A673 (cell line): Measurements from ENCODE around the gene PPP1R14D. TPM values are rescaled to one million over a fixed set of nuclear protein-coding genes. Genes with fewer than 3 reads are reported as not detected.
A peak's percentile ranks its signal among the peaks of the same experiment; 100 is the strongest.

Experiments
- BruUV-seq: library from RNA; stranded (reverse); fragments of 400-500 nt; replicated peaks from 2 replicates; lab custom pipeline; 2021; lab: Mats Ljungman, UMichigan
- CTCF ChIA-PET: fragments of 300-600 bp; sonication (Branson Sonifier 250); formaldehyde crosslinking; loops from one replicate; lab custom pipeline; 2022; ENCODE audit warnings: antibody characterized with exemption; lab: Charles Lee
- POLR2A ChIA-PET: fragments of 300-600 bp; sonication (Branson Sonifier 250); formaldehyde crosslinking; loops from one replicate; lab custom pipeline; 2022; ENCODE audit warnings: antibody characterized with exemption; ENCODE audit not compliant: low non-redundant PET; lab: Charles Lee
- DNase-seq: peaks from one replicate; pipeline ENCODE4 v3.0.0-alpha.2; 2015; ENCODE audit warnings: low spot score
- H3K27ac ChIP-seq: fragments of 200-600 bp; sonication (generic); 2 replicates; pipeline ENCODE4 v1.5.1; 2016; ENCODE audit warnings: mixed run types, low read depth, mild to moderate bottlenecking, mixed read lengths, antibody characterized with exemption, low read length; ENCODE audit not compliant: poor library complexity, severe bottlenecking
- H3K27me3 ChIP-seq: fragments of 200-600 bp; sonication (generic); replicated peaks from 2 replicates; pipeline ENCODE4 v1.6.1; 2017; ENCODE audit warnings: mixed run types, low read depth, mild to moderate bottlenecking, mixed read lengths, antibody characterized with exemption, low read length; ENCODE audit not compliant: insufficient read depth, poor library complexity
- H3K36me3 ChIP-seq: fragments of 200-600 bp; sonication (generic); 2 replicates; pipeline ENCODE4 v1.6.1; 2016; ENCODE audit warnings: mixed run types, mild to moderate bottlenecking, mixed read lengths, antibody characterized with exemption, low read length; ENCODE audit not compliant: insufficient read depth, poor library complexity, severe bottlenecking
- H3K4me1 ChIP-seq: fragments of 200-600 bp; sonication (generic); 2 replicates; pipeline ENCODE4 v1.6.1; 2017; ENCODE audit warnings: mixed run types, mild to moderate bottlenecking, mixed read lengths, antibody characterized with exemption, low read length; ENCODE audit not compliant: insufficient read depth, poor library complexity, severe bottlenecking
- H3K4me3 ChIP-seq: fragments of 200-600 bp; sonication (generic); 2 replicates; pipeline ENCODE4 v1.5.1; 2016; ENCODE audit warnings: low read depth, mixed run types, mild to moderate bottlenecking, mixed read lengths, low read length; ENCODE audit not compliant: poor library complexity, severe bottlenecking
- H3K9me3 ChIP-seq: fragments of 200-600 bp; sonication (generic); 2 replicates; pipeline ENCODE4 v1.6.1; 2016; ENCODE audit warnings: mixed run types, low read depth, mild to moderate bottlenecking, mixed read lengths, antibody characterized with exemption, low read length; ENCODE audit not compliant: poor library complexity, severe bottlenecking
- EZH2 ChIP-seq: fragments of 200-600 bp; sonication (generic); IDR thresholded peaks from 2 replicates; pipeline ENCODE4 v1.6.1; 2017; ENCODE audit warnings: borderline replicate concordance, low read depth, mild to moderate bottlenecking, mixed read lengths, antibody characterized with exemption, low read length; ENCODE audit not compliant: poor library complexity, severe bottlenecking
- intact Hi-C: fragments of 100-400 bp; cut with micrococcal nuclease; formaldehyde crosslinking; loops from one replicate; pipeline ENCODE4 v1.10.0; 2022; ENCODE audit not compliant: unreplicated experiment
- total RNA-seq: library from RNA; stranded (reverse); gene quantifications from 2 replicates; pipeline ENCODE4 v1.2.3, GENCODE V29; 2021
- TF ChIP-seq, protein P1 (sequence below): fragments of 300-800, 200-600 bp; sonication (generic); conservative IDR thresholded peaks from 2 replicates; pipeline ENCODE4 v1.5.1; 2017; ENCODE audit warnings: low read depth, mild to moderate bottlenecking, antibody characterized with exemption, low read length, moderate library complexity, mixed read lengths

Gene PPP1R14D
- total RNA-seq, 1 experiment from 2014 or later = not detected

DNA sequence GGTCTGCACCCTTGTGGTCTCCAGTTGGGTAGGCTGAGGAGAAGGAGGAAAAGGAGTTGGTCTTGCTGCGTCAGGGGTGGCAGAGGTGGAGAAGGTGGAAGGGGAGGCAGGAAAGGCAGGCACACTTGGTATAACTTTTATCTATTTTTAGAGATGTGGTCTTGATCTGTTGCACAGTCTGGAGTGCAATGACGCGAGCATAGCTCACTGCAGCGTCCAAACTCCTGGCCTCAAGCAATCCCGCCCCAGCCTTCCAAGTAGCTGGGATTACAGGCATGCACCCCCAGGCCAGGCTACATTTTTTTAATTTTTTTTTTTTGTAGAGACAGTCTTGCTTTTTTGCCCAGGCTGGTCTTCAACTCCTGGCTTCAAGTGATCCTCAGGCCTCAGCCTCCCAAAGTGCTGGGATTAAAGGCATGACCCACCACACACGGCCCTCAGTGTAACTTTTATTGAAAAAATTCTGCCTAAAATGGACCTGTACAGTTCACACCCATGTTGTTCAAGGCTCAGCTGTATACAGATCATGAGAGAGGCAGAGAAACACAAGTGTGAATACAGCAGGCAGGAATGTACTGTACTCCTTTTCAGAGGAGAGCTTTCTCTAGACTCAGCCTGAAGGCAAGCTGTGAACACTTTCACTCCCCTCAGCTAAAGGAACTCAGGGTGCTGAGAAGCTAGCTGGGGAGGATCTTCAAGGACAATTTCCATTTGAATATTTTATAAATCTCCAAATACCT is 47.7 kb upstream of the PPP1R14D start:
- ChIA-PET POLR2A (no interaction called here), CTCF (interaction anchor here (0.5 to 3.6 kb wide), 5 partner anchors 17 to 287 kb away, joined by 3 to 23 read pairs (median 4); partner anchors contain the start of gene VPS18)
- peaks cover 4% of the 10 kb centered on the region for H3K4me1 ChIP-seq
- DNase-seq = no peak
- H3K27me3 ChIP-seq = no peaks in the 10 kb centered on the region
- BruUV-seq = no TSS peak
- no peaks in the 10 kb centered on the region for H3K36me3 ChIP-seq
- no peak for TF ChIP-seq EZH2
- TF ChIP-seq, protein P1, sequence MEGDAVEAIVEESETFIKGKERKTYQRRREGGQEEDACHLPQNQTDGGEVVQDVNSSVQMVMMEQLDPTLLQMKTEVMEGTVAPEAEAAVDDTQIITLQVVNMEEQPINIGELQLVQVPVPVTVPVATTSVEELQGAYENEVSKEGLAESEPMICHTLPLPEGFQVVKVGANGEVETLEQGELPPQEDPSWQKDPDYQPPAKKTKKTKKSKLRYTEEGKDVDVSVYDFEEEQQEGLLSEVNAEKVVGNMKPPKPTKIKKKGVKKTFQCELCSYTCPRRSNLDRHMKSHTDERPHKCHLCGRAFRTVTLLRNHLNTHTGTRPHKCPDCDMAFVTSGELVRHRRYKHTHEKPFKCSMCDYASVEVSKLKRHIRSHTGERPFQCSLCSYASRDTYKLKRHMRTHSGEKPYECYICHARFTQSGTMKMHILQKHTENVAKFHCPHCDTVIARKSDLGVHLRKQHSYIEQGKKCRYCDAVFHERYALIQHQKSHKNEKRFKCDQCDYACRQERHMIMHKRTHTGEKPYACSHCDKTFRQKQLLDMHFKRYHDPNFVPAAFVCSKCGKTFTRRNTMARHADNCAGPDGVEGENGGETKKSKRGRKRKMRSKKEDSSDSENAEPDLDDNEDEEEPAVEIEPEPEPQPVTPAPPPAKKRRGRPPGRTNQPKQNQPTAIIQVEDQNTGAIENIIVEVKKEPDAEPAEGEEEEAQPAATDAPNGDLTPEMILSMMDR = no peak
- no peaks in the 10 kb centered on the region for H3K9me3 ChIP-seq
- intact Hi-C loops = no loop called here
- H3K4me3 ChIP-seq = no peak overlapping the region
- no peak overlapping the region for H3K27ac ChIP-seq

DNA sequence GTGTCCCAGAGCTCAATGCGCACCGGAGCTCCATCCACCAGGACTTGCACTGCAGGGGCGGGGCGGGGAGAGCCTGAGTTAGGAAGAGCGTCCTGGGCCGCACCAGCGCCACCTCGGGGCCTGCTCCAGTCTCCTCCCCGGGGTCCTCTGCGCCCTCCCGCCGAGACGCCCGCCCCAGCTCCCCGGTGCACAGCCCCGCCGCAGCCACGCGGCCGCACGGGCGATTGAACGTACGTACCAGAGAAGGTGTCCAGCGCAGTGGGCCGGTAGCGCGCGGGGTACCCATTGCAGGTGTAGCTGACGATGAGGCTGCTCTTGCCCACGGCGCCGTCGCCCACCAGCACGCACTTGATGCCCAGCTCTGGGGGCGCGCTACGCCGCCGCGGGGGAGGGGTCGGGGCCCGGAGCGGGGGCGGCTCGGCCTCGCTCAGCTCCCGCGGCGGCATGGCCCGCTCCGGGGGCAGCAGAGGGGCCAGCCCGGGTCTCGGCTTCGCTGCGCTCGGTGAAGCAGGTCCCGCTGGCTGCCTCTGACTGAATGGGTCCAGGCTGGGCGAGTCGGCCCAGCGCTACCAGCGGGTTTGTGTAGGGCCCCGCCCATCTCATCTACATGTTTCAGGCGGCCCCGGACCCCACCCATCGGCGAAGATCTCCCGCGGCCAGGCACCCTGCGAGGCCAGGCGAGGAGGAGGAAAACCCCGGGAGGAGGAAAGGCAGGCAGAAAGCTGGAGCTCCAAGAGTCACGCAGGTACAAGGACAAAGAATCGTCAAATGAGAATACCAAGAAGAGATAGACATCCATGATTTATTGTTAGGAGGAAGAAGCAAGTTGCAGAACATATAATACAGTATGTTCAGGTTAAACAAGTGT is 45.4 kb upstream of the PPP1R14D start, which contains the start of gene RHOV:
Gene RHOV, minus strand, starts transcription at position 541 of the 868 bp plus-strand sequence. Its CDS starts 95 bp downstream, at position 446.
- POLR2A ChIA-PET = interaction anchor here (0.6 to 0.7 kb wide), 3 partner anchors 15 to 390 kb away, joined by 3 to 4 read pairs (median 3); no protein-coding TSS in a partner anchor
- intact Hi-C loops = no loop called here

More for the DNA sequence above, 45.4 kb upstream of the PPP1R14D start, which contains the start of gene RHOV:
- no peaks in the 10 kb centered on the region for H3K27me3 ChIP-seq
- DNase-seq = peak; percentile 84
- H3K9me3 ChIP-seq = no peaks in the 10 kb centered on the region
- peak within 1 kb of the TSS; percentile 48 for H3K27ac ChIP-seq
- CTCF ChIA-PET = interaction anchor here (0.5 to 3.6 kb wide), 10 partner anchors 10 to 1108 kb away, joined by 3 to 23 read pairs (median 6); partner anchors contain the start of gene VPS18
- no TSS peak for BruUV-seq
- H3K4me3 ChIP-seq = peak within 1 kb of the TSS; percentile 72
- no peak for TF ChIP-seq EZH2
- TF ChIP-seq, protein P1 = peak; percentile 64
- H3K36me3 ChIP-seq = no peaks in the 10 kb centered on the region
- H3K4me1 ChIP-seq = peaks cover 4% of the 10 kb centered on the region
